HK-2 (cell line): ENCODE results near the gene RALGDS.
"Not testable (repeated sequence)": the region's sequence is repeated elsewhere in the genome, so short reads cannot be mapped to it uniquely, and the experiment has no call there.

Experiments
- DNase-seq: peaks from one replicate; pipeline ENCODE4 v3.0.0-alpha.2; 2018; ENCODE audit not compliant: unreplicated experiment

The RALGDS gene

DNA sequence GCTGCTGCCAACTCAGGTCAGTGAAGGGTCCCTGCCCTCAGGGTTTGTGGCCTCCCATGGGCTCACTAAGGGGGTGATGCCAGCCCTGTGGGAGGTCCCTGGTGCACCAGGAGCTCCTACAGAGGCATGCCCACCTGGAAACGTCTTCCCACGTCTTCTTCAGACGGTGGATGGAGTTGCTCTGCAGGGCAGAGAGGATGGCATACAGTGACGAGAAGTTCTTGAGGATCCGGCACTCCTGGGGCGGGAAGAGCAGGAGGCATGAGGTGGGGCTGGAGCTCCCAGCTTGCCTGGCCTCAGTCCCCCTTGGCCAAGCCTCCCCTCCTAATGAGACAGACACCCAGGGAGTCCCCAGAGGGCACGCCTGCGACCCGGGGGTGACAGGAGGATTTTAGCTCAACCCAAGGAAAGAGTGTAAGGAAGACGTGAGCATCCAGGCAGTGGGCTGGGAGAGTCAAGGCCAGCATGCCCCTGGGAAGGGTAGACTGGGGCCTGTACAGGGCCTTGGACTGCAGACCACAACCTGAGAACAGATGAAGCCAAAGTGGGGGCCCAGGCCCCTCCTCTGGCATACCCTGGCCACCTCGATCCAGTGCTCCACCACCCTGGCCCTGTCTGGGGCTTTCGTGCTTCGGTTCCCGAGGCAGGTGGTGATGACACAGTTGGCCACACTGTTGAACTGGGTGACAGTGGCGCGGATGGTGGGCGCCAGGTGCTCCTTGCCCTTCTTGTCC lies 14.4 kb downstream of the RALGDS start:
- no peak for DNase-seq

- DNase-seq = no peak
These were observed 15.6 kb downstream of the RALGDS start for GRCh38 chr9:133105461-133105770.

- no peak for DNase-seq
These were observed 16.2 kb downstream of the RALGDS start for GRCh38 chr9:133104718-133105460.

GRCh38 chr9:133103987-133104505 lies 17.0 kb downstream of the RALGDS start:
- no peak for DNase-seq

DNA sequence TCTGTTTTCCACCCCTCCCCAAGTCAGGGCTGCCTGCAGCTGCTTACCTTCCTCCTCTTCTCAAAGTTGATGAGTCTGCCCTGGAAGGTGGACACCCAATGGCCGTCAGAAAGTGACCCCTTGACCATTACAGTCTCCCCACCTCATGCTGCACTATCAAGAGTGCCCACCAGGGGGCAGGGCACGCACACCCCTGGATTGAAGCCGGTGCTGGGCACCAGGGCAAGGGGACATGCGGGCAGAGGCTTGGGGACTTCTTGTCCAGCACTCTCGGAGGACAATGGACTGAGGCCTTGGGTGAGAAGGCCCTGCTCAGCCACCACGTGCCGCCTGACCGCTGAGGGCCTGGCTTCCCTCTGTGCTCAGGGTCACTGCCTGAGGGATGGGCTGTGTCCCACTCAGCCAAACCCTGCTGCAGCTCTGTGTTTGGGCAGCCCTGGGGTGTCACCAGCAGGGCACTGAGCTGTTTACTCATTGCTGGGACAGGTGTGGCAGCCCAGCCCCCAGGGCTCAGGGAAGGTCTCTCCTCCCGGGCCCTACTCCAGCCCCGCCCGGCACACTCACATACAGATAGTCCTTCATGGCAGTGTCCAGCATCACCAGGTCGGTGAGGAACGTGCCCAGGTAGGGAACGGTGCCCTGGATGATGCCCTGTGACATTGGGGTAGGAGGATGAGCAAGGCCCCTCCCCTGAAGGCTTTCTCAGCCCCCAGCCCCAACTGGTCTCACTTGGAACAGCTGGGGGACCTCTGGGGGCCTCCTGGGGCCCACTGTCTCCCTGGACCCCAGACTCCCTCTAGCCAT lies 17.7 kb downstream of the RALGDS start:
- peak; percentile 58 for DNase-seq

DNA sequence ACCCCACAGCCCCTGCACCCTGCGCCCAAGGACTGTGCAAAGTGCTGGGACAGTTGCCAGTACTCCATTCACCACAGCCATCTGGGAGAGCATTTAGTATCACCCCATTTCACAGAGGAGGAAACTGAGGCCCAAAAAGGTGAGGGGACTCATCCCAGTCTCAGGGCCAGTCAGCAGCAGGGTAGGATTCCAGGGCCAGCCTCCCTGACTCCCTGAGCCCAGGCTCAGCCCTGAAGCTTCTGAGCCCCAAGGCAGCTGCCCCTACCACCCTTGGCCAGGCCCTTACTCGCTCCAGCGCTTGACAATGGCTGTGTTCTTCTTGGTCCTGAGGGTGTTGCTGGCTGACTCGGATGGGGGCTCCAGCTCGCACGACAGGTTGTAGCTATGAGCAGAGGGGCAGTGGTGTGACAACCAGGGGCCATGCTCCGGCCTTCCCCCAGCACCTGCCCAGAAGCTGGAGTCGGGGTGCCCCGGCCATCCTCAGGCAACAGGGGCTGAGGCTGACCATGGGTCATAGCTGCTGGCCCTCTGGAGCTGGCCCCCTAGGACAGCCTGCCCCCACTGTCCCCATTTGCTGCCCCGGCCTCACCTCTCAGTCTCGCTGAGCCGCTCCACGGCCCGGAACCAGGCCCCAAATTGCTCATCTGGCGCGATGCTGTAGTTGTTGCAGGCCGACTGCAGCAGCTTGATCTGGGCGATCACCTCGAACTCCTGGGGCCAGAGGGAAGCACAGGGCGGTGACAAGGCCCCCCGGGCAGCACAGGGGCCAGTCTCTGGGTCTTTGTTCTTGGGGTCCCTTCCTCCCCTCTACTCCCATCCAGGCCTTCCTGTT lies 18.6 kb downstream of the RALGDS start:
- no peak for DNase-seq

GRCh38 chr9:133101356-133102189 lies 19.5 kb downstream of the RALGDS start:
- DNase-seq = no peak

DNA sequence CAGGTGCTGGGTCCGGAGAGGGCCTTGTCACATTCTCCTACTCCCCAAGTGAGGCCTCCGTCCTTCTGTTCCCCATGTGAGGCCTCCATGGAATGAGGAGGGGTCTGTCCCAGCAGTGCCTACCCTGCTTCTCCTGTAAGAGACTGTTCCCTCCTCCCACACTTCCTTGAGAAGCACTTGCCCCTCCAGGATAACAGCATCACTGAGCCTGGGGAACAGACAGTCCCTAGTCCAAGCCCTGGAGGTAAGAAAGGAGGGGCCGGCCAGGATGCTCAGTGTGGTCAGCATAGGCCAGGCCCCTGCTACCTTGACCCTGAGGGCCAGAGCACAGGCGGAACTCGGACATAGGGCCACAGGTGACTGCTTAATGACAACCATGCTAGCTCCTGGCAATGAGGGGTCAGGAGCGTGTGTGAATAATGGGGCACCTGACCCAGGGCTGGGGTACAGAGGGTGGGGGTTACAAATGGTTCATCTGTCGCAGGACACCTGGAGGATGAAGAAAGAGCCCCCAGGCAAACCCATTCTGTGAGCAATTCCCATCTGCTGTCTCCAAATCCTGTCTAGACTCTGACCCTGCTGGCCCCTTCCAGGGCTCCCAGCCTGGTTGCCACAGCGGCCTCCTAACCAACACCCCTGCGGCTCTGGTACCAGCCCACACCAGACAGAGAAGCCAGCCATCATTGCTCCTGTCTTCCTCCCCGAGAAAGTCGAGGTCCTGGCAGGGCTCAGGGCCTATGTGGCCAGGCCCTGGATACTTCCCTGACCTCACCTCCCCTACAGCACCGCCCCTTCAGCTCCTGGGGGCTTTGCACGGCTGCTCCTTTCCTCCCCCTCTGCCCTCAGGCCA lies 20.3 kb downstream of the RALGDS start:
- no peak for DNase-seq

GRCh38 chr9:133099726-133100505 lies 21.1 kb downstream of the RALGDS start:
- DNase-seq = no peak

GRCh38 chr9:133098871-133099270 lies 22.2 kb downstream of the RALGDS start:
- DNase-seq = no peak

GRCh38 chr9:133098104-133098754 lies 22.8 kb downstream of the RALGDS start:
- no peak for DNase-seq

DNA sequence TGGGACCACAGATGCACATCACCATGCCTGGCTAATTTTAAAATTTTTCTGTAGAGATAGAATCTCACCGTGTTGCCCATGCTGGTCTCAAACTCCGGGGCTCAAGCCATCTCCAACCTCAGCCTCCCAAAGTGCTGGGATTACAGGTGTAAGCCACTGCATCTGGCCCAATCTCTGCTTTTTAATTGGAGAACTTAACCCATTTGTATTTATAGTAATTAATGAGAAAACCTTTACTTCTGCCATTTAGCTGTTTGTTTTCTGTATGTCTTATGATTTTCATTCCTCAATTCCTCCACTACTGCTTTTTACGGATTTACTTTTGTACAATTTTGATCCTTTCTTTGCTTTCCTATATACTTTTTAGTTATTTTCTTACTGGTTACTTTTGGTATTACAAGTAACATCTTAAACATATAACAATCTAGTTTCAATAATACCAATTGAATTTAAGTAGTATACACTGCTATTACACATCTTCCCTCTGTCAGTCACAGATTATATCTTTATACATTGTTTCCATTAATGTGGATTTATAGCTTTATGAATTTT lies 26.1 kb downstream of the RALGDS start:
- DNase-seq = no peak

DNA sequence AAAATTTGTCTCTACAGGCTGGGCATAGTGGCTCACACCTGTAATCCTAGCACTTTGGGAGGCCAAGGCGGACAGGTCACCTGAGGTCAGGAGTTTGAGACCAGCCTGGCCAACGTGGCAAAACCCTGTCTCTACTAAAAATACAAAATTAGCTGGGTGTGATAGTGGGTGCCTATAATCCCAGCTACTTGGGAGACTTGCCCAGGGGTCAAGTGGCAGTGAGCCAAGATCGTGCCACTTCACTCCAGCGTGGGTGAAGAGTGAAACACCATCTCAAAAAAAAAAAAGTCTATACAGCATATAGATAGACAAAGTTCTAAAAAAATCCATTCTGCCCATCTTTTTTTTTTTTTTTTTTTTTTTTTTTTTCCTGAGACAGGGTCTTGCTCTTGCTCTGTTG lies 26.7 kb downstream of the RALGDS start:
- not testable (repeated sequence) for DNase-seq

GRCh38 chr9:133090752-133091385 lies 30.2 kb downstream of the RALGDS start:
- DNase-seq = no peak

DNA sequence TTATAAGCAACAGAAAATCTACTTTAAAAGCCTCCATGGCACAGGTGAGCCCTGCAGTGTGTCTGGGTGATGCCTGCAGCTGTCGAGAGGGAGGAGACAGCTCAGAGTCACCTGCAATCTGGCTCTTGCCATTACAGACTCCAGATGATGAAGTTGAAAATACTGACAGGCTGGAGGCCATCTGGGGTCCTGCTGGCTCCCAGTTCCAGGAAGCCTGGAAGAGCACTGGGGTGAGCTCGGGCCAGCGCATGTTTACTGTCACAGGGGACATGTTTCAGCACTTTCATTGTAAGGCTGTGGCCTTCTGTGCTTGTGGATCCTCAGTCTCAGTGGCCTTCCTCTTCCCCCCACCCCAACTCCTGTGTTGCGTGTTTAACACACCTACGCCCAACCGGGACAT lies 30.9 kb downstream of the RALGDS start:
- no peak for DNase-seq

DNA sequence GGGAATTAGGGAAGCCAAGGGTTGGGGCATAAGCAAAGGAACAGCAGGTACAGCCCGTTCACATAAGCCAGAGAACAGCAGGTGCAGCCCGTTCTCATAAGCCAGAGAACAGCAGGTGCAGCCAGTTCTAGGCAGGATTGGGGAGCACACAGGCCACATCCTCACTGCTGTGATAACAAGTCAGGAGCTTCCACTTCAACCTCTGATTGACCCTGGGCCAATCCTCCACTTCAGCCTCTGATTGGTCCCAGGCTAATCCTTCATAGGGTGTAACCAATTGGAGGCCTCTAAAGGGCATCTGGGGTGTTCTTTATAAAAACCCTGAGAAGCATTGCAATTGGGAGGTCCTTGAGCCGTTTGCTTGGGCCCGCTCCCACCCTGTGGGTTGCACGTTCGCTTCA lies 31.8 kb downstream of the RALGDS start:
- no peak for DNase-seq

DNA sequence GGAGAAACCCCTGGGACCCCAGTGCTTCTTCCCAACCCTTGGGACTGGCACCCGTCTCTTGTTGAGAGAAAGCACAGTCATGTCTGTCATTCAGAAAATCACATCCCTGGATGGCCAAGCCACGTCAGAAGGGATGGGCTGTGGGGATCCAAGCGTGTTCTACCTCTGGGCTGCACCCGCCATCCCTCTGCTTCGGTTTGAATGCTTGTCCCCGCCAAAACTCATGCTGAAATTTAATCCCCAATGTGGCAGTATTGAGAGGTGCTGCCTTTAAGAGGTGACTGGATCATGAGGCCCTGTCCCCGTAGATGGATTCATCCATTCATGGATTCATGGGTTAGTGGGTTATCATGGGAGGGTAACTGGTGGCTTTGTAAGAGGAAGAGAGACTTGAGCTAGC lies 32.3 kb downstream of the RALGDS start:
- no peak for DNase-seq
